ENCODE results near the gene RAB40AL. TPM values are rescaled to one million over a fixed set of nuclear protein-coding genes. Genes with fewer than 3 reads are reported as not detected.

The RAB40AL gene
- total and polyA plus RNA-seq, 10 of the 15 experiments (the other 5 are each of a cell fraction or from before 2014, with no cell fraction given), result 0.13 to 0.45 (median 0.23) TPM; not detected in 4

GRCh38 chrX:102887687-102888086 is 49.4 kb upstream of the RAB40AL start (continued):
- TF ChIP-seq ZNF207 (IDR thresholded peaks at IDR 0.05; ENCODE audit: borderline replicate concordance), result no peak
- TF ChIP-seq STAT1 (conservative IDR thresholded peaks at IDR 0.05), result no peak
- TF ChIP-seq FOXM1 (IDR thresholded peaks at IDR 0.05; ENCODE audit: low read depth, low read length), result no peak
- no peak for TF ChIP-seq TCF7 (IDR thresholded peaks at IDR 0.05; ENCODE audit: borderline replicate concordance)

- Histone ChIP-seq H3K4me1 (ENCODE audit: control insufficient read depth, insufficient read depth, low read length) (no peaks in the 10 kb centered on the region), H2AFZ (ENCODE audit: control insufficient read depth, low read depth, low read length) (no peak overlapping the region), H3K79me2 (ENCODE audit: control insufficient read depth, insufficient read depth, low read length) (no peaks in the 10 kb centered on the region), H3K4me3 (no peak overlapping the region), H3K9me3 (replicated peaks; ENCODE audit: control insufficient read depth, insufficient read depth, low read length) (no peaks in the 10 kb centered on the region), H3K4me2 (ENCODE audit: control insufficient read depth, insufficient read depth) (no peak overlapping the region), H3K27ac (ENCODE audit: control insufficient read depth, insufficient read depth) (no peak overlapping the region), H3K9ac (ENCODE audit: control insufficient read depth, insufficient read depth, low read length) (no peak overlapping the region), H4K20me1 (ENCODE audit: control insufficient read depth, insufficient read depth) (no peaks in the 10 kb centered on the region), H3K27me3 (replicated peaks in 1 of 2; ENCODE audit: control insufficient read depth in 2 of 2, insufficient read depth in 2 of 2, low read length in 1 of 2) (no peaks in the 10 kb centered on the region), H3K36me3 (ENCODE audit: control insufficient read depth in 2 of 2, insufficient read depth in 2 of 2, low read length in 1 of 2) (no peaks in the 10 kb centered on the region)
- WGBS (ENCODE audit: insufficient coverage, insufficient replicate concordance, low lambda C conversion rate, missing lambda C conversion rate), result 55% methylated on average over 1 of the region's 1 CpG
- SMC1A ChIA-PET (ENCODE audit: uncharacterized antibody, unreplicated experiment), result no interaction called here
- no TSS peak for BruUV-seq (replicated peaks)
- no peak for DNase-seq (ENCODE audit: low read depth, low spot score)
- RAD21 ChIA-PET (ENCODE audit: unreplicated experiment), result no interaction called here
- CTCF ChIA-PET, result no interaction called here
- intact Hi-C loops (cut with micrococcal nuclease; ENCODE audit: unreplicated experiment) (no loop called here), in situ Hi-C loops (cut with MboI) (no loop called here)
- POLR2A ChIA-PET, result no interaction called here
- no peak for FAIRE-seq
- no peak for ATAC-seq
- TF ChIP-seq RUNX3 (IDR thresholded peaks at IDR 0.05; ENCODE audit: low read length), result no peak
- no peak for TF ChIP-seq PBX3 (IDR thresholded peaks at IDR 0.05; ENCODE audit: insufficient replicate concordance, low read depth, low read length)
- TF ChIP-seq NFYB (IDR thresholded peaks at IDR 0.05; ENCODE audit: insufficient read depth, low read depth, low read length), result no peak
- TF ChIP-seq EP300 (IDR thresholded peaks at IDR 0.05; ENCODE audit: borderline replicate concordance in 1 of 2, control insufficient read depth in 1 of 2, low read depth in 2 of 2, low read length in 2 of 2), result no peak
- no peak for TF ChIP-seq BCL11A (IDR thresholded peaks at IDR 0.05; ENCODE audit: low read depth, low read length)
- TF ChIP-seq NFYA (IDR thresholded peaks at IDR 0.05; ENCODE audit: borderline replicate concordance, low read depth, low read length), result no peak
Observed at GRCh38 chrX:102892103-102892502, 45.0 kb upstream of the RAB40AL start.
